HG02981 (cell line): ENCODE measurements around the gene SLC52A3.
"Not testable (repeated sequence)": the region's sequence is repeated elsewhere in the genome, so short reads cannot be mapped to it uniquely, and the experiment has no call there.

Source experiments
- ATAC-seq: cut with Tn5 transposase; IDR thresholded peaks from one replicate; pipeline ENCODE4 v1.9.1; 2021; ENCODE audit warnings: mild to moderate bottlenecking, moderate library complexity; ENCODE audit not compliant: unreplicated experiment

Gene SLC52A3

DNA sequence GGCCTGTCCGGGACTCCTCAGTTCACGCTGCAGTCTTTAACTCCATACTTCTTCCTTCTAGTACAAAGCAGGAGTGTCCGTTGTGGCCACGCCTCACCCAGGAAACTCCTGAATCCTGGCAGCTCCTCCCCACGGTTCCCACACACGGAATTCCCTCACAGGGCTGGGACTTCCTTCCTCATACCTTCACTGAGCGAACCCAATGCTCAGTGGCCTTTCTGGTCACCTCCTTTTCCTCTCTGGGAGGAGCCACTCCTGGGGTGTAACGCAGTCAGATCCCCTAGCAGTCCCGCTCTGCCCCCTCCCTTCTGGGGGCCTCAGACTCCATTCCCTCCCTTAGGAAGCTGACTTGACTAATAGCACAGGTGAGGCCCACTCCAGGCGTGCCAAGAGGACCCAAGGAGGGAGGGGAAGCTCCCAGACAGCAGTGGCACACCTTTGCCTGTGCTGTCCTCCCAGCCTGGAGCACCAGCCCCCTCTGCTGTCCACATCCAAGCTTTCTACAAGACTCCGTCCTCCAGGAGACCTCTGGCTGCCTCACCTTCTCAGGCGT, at the start of gene SLC52A3:
SLC52A3 (minus strand) TSS at position 75 of the 553 bp plus-strand sequence. CDS start 2,726 bp downstream, outside the sequence.
- ATAC-seq, result no peak

DNA sequence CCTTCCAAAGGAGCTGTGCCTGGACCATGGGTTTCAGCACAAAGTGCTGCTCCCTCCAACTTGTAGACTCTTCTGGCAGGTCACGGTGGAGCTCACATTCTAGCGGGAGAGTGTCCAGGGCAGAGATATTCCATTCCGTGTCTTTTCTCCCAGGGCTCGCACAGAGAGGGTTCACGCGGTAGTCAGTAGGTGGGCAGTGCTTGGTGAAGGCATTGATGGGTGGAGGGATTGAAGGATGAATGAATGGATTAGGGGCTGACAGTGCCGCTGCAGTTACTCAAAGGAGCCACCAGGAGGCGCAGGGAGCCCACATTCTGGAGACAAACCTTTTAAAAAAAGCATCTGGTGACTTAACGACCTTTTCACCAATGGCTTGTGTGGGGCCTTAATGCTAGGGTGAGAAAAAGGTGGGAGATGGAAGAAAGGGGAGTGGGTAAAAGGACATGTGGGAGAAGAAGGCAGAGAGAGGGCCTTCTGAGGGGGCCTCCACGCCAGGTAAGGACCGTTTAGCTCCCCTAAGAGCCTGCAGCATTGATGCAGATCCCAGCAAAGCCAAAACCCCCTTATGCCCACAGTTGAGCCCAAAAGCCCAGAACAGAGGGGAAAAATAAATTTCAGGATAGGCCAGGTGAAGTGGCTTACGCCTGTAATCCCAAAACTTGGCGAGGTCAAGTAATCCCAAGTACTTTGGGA, 47.8 kb upstream of the SLC52A3 start:
- no peak for ATAC-seq

DNA sequence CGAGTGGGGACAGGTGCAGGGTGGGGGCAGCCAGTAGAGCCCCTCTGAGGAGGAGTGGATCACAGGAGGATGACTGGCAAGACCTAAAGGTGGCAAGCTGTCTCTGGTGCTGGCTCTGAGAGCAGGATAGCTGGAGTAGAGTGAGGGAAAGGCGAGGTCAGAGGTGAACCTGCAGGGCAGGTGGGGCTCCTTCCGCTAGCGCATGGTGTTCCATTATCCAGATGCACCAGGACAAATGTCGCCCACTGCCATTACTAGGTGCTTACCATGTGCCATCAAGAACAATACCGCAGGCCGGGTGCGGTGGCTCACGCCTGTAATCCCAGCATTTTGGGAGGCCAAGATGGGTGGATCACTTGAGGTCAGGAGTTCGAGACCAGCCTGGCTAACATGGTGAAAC, 46.9 kb upstream of the SLC52A3 start:
- no peak for ATAC-seq

DNA sequence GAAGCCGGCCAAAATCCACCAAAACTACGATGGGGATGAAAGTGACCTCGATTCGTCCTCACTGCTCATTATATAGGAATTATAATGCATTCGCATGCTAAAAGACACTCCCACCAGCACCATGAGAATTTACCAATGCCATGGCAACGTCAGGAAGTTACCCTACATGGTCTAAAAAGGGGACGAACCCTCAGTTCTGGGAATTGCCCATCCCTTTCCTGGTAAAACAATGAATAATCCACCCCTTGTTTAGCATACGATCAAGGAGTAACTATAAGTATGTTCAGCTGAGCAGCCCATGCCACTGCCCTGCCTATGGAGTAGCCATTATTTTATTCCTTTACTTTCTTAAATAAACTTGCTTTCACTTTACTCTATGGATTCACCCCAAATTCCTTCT, 45.1 kb upstream of the SLC52A3 start:
- no peak for ATAC-seq

DNA sequence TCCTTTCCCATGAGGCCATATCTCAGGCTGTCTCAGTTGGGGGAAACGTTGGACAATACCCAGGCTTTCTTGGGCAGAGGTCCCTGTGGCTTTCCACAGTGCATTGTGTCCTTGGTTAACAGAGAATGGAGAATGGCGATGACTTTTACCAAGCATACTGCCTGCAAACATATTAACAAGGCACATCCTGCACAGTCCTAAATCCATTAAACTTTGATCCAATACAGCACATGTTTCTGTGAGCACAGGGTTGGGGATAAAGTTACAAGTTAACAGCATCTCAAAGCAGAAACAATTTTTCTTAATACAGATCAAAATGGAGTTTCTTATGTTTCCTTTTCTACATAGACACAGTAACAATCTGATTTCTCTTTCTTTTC, 44.1 kb upstream of the SLC52A3 start:
- ATAC-seq, result not testable (repeated sequence)

DNA sequence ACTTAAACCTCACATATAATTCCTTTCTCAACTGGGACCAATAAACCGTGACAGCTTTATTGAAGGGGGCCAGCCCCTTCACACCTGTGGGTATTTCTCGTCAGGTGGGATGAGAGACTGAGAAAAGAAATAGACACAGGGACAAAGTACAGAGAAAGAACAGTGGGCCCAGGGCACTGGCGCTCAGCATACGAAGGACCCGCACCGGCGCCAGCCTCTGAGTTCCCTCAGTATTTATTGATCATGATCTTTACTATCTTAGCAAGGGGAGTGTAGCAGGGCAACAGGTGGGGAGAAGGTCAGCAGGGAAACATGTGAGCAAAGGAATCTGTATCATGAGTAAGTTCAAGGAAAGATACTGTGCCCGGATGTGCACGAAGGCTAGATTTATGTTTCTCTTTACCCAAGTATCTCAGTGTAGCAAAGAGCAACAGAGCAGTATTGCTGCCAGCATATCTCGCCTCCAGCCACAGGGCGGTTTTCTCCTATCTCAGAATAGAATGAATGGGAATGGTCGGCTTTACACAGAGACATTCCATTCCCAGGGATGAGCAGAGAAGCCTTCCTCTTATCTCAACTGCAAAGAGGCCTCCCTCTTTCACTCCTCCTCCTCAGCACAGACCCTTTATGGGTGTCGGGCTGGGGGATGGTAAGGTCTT, 43.6 kb upstream of the SLC52A3 start:
- ATAC-seq, result not testable (repeated sequence)

DNA sequence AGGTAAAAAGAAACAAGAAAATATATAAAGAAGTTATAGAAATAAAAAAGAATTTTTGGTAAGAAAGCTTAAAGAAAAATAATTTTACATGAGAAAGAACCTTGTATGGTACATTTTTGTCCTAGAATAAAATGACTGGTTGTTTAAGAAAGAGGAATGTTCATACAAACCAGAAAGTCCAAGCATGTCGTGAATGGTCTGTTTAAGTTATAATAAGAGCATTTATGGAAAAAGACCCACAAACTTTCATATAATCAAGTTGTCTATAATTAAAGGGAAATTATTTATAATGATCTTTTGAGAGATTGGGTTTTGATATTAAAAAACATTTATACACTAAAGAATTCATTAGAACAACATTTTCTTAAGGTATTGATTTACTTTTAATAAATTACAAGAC, 37.4 kb upstream of the SLC52A3 start:
- no peak for ATAC-seq

DNA sequence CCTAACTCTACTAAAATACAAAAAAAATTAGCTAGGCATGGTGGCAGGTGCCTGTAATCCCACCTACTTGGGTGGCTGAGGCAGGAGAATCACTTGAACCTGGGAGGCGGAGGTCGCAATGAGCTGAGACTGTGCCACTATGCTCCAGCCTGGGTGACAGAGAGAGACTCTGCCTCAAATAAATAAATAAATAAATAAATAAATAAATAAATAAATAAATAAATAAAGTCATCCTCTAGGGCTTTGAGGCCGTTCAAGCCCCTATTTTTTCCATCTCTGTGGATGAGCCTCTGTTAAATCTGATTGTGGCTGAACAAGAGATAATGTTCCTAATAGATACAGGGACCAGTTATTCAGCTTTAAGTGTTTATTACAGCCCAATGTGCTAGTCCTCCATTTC, 33.4 kb upstream of the SLC52A3 start:
- no peak for ATAC-seq

DNA sequence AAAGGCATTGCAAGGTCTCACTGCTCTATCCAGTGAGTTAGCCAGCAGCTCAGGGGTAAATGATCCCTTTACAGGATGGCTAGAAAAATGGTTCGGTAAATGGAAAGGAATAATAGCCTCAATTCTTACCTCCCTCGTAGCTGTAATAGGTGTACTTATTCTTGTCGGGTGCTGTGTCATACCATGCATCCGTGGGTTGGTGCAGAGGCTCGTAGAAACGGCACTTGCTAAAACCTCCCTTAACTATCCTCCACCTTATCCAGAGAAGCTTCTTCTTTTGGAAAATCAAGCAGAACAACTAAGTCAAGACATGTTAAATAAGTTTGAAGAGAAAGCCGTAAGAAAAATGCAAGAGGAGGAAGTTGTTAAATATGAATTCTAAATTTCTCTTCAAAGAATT, 31.7 kb upstream of the SLC52A3 start:
- not testable (repeated sequence) for ATAC-seq

DNA sequence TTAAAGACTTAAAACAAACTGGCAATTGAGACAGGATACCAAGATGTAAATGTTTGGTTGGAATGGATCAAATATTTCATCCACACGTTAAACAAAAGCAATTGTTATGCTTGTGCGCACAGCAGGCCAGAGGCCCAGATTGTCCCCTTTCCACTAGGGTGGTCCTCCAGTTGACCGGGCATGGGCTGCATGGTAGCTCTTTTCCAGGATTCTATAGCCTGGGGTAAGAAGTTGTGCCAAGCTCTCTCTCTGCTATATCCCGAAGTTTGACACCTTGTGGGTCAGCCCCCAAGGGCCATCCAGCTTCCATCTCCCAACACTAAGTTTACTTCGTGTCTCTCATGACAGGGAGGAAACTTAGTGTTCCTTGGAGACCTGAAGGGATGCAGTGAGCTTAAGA, 30.4 kb upstream of the SLC52A3 start:
- not testable (repeated sequence) for ATAC-seq

DNA sequence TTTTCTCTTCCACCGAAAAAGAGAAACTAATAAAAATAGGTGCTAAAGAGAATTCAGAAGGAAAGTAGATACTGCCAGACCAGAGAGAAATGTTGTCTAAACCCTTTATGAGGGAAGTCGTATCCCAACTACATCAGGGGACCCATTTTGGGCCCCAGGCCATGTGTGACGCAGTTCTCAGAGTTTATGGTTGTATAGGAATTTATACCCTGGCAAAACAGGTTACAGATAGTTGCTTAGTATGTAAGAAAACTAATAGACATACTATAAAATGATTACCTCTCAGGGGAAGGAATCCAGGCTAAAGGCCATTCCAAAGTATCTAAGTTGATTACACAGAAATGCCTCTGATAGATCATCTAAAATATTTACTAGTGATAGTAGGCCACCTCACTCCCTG, 28.6 kb upstream of the SLC52A3 start:
- no peak for ATAC-seq

DNA sequence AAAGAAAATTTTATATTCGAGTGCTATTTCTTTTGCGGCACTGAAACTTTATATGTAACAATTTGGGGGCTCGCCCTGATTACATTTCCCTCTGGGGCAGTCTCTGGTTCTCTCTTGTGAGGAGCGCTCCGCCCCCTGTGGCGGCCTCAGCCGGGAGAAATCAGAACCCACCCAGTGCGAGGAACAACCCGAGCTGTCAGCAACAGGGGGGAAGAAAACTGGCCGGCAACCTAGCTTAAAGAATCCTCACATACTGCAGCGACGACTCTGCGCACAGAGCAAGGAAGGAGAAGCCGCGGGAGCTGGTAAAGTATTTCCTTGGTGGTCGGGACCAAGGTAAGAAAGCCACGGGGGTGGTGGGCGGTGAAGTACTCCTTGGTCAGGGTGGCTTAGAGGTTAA, 23.9 kb upstream of the SLC52A3 start:
- no peak for ATAC-seq

DNA sequence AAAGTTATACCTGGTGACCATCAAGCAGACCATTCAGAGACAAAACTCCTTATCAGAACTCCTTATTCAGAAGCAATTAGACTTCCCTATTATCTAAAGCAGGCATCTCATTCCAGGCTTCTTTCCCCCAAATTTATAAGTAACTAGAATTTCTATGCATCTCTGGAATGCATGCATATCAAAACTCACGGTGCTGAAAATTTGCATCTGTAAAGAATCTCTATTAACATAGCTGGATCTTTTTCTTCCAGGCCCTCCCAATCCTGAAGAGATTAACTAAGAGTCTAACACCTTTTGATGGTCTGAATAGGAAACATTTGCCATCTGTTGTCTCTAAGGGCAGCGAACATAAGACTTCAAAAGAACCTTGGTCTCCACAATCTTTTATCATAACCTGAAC, 22.8 kb upstream of the SLC52A3 start:
- ATAC-seq, result no peak

DNA sequence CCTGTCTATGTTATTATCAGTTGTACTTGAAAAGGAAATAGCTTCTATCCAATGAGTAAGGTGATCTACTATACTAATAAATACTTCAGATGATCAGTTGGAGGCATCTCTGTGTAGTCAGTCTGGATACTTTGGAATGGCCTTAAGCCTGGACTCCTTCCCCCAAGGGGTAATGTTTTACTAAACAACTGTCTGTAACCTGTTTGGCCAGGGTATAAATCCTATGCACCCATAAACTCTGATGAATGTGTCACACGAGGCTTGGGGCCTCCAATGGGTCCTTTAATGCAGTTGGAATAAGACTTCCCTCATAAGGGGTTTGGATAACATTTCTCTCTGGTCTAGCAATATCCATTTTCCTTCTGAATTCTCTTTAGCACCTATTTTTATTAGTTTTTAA, 19.5 kb upstream of the SLC52A3 start:
- no peak for ATAC-seq

DNA sequence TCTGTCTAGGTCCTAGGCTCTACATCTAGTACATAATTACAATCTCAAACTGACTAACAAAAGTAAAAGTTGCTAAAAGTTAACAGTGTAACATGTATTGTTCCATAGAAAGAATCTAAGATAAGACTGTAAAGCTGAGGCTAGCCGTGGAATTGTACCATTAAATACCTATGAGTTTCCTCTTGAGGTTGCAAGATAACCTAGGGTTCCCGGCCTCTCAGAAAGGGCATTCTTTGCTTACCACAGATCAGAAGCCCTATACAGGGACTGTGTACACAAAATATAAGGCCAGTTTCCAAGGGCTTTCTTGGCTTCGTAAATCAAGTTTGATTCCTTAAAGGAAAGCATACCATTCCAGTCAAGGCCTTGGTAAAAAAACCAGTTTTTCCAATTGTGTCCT, 11.5 kb upstream of the SLC52A3 start:
- no peak for ATAC-seq

DNA sequence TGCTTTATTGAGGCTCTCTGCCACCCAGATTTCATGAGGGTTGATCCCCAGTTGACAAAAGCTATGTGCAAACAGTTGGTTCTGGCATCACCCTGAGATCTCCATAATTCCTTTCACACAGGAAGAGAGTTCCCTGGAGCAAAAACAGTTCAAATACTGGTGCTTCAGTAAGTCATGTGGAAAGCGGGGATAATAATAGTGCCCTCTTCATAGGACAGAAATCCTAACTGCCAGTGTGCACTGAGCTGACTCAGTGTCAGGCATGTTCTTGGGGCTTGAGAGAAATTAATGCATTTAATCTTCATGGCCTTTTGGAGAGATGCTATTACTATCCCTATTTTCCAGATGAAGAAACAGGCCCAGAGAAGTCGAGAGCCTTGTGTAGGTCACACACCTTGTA, 7.9 kb upstream of the SLC52A3 start:
- no peak for ATAC-seq

DNA sequence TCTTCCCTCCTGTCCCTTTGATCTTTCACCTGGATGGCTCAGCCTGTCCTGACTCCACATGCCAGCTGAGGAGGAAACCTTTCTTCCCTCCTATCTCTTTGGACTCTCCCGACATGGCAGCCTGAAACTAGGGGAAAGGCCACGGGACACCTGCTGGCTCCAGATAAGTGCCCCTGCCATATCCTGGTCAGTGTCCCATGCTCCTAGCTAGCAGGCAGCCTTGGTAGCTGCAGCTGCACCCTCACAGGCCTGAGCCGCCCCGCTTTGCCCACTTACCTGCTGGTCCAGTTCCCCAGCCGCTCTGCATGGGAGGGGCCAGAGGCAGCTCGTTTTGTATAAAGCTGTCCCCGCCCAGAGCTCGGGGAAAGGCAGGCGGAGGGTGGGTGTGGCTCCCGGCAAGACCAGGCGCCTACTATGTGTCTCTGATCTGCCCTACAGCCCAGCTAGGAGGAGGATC, 7.4 kb upstream of the SLC52A3 start:
- no peak for ATAC-seq

DNA sequence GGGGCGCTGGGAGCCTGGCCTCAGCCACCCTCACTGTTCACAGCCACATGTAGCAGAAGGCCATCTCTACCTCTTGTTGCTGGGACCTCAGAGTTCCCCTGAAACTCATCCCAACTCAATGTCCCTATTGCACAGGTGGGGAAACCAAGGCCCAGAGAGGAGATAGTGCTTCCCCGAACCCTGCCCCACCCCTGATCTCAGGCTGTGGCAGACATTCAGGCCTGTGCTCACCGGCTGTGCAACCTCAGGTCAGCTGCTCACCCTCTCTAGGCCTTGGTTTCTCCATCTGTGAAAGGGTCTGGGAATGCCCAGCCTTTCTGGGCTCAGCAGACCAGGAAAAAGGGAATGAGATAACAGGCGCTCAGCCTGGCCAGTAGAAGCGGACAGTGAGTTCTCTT, 6.4 kb upstream of the SLC52A3 start:
- ATAC-seq, result no peak

DNA sequence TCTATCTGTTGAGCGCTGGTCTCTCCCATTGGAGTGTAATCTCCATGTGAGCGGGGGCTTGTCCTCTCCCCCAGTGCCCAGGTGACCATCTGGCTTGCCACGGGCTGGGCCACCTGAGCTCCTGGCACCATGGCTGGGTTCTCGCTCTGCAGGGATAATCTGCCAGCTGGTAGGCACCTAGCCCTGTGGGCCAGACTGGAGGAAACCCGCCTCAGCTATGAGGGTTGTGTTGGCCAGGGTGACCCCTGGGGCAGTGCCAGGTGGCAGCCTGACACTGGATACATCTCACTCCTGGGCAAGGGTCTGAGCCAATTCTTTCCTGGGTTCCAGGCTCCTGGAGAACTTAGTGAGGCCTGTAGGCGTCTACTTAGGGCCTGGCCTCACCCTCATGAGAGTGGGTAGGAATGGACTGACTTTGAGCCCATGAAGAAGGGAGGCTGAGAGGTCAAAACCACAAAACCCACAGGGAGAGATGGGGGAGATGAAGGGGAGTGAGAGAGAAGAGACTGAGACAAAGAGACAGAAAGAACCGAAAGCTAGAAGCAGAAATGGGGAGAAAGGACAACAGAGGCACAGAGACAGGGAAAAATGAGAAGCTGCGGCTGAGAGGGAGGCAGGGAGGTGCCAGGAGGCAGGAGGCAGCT, 5.8 kb upstream of the SLC52A3 start:
- ATAC-seq, result no peak

DNA sequence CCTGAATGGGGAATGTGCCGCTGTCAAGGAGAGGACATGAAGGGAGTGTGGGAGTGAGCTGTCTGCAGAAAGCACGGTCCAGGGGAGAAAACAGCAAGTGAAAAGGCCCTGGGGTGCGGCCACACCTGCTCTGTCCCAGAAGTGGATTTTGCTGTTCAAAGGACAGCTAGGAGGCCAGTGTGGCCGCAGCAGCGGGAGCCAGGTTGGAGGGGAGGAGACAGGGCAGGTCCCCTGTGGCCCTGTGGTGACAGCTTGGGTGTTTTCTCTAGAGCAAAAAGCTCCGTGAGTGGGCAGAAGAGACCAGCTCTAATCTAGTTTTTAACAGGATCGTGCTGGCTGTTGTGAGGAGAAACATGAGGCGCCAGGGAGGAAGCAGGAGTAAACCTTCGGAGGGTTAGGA, 4.5 kb upstream of the SLC52A3 start:
- ATAC-seq, result no peak

DNA sequence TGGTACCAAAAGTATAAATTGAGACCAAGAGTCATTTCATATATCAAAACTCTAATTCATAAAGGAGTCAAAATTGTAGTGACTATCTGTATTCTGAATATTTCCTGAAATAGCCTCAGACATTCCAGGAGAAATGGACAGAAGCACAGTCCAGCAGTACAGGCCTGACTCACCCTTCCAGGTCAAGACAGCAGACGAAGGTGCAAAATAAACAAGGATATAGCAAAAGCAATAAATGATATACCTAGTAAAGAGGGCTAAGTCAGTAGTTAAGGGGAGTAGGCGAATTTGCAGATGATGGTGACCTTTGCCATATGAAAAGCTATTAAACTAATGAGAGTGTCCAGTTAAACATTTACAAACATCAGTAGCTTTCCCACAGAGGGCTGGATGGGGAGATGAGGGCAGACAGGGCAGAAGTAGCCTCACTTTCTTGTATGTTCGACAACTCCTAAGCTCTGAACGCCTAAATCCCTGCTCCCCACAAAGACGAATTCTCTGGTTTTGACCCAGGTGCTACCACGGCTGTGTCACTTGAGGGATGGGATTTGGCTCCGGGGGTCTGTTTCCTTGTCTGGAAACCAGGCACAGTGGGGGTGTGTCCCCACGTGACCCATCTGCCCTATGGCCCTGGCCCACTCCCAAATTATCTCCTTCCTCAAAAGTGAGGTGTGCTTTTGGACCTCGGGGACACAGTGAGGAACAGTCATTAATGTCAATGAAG, 3.6 kb upstream of the SLC52A3 start:
- no peak for ATAC-seq
